Astrocyte (in vitro differentiated cells and primary cell): ENCODE data around the gene KRT36. TPM values are rescaled to one million over a fixed set of nuclear protein-coding genes. Genes with fewer than 3 reads are reported as not detected.

Source experiments
- DNase-seq: peaks from one replicate; pipeline ENCODE4 v3.0.0-alpha.2; 2010; ENCODE audit warnings: low read depth
- FAIRE-seq: peaks from 2 replicates; lab custom pipeline; 2011; peaks lifted over from hg19 to GRCh38; lab: Jason Lieb, UNC
- H2AFZ ChIP-seq: 2 replicates; pipeline ENCODE4 v1.6.0; 2012; ENCODE audit warnings: low read depth, low read length, inconsistent platforms
- H3K27ac ChIP-seq: 2 replicates; pipeline ENCODE4 v1.5.1; 2011; ENCODE audit warnings: low read depth, low read length, inconsistent platforms
- H3K27me3 ChIP-seq: 2 replicates; pipeline ENCODE4 v1.6.0; 2011; ENCODE audit warnings: low read length, inconsistent platforms; ENCODE audit not compliant: insufficient read depth
- H3K36me3 ChIP-seq: 2 replicates; pipeline ENCODE4 v1.5.1; 2011; ENCODE audit warnings: low read length, inconsistent platforms; ENCODE audit not compliant: insufficient read depth
- H3K4me1 ChIP-seq: 2 replicates; pipeline ENCODE4 v1.5.1; 2011; ENCODE audit warnings: low read length, inconsistent platforms; ENCODE audit not compliant: insufficient read depth
- H3K4me2 ChIP-seq: 2 replicates; pipeline ENCODE4 v1.6.0; 2012; ENCODE audit warnings: low read length, inconsistent platforms
- H3K4me3 ChIP-seq: 2 replicates; pipeline ENCODE4 v1.5.1; 2011; ENCODE audit warnings: low read depth, mild to moderate bottlenecking, low read length, inconsistent platforms; ENCODE audit not compliant: insufficient read depth
- H3K79me2 ChIP-seq: 2 replicates; pipeline ENCODE4 v1.6.0; 2012; ENCODE audit warnings: mild to moderate bottlenecking, low read length, inconsistent platforms; ENCODE audit not compliant: insufficient read depth
- H3K9ac ChIP-seq: 2 replicates; pipeline ENCODE4 v1.6.0; 2012; ENCODE audit warnings: mild to moderate bottlenecking, low read length, inconsistent platforms
- H3K9me3 ChIP-seq: 2 replicates; pipeline ENCODE4 v1.5.1; 2012; ENCODE audit warnings: low read depth, mild to moderate bottlenecking, low read length, inconsistent platforms; ENCODE audit not compliant: insufficient read depth
- H4K20me1 ChIP-seq: 2 replicates; pipeline ENCODE4 v1.6.0; 2012; ENCODE audit warnings: low read length, inconsistent platforms; ENCODE audit not compliant: insufficient read depth
- H3K27ac Mint-ChIP-seq: one replicate; pipeline ENCODE4 v1.8.0; 2021; ENCODE audit warnings: mild to moderate bottlenecking, mixed read lengths; ENCODE audit not compliant: unreplicated experiment
- H3K27me3 Mint-ChIP-seq: one replicate; pipeline ENCODE4 v1.8.0; 2021; ENCODE audit warnings: low read depth, mixed read lengths; ENCODE audit not compliant: unreplicated experiment
- H3K36me3 Mint-ChIP-seq: one replicate; pipeline ENCODE4 v1.8.0; 2021; ENCODE audit warnings: low read depth, mixed read lengths; ENCODE audit not compliant: unreplicated experiment
- H3K4me1 Mint-ChIP-seq: one replicate; pipeline ENCODE4 v1.8.0; 2021; ENCODE audit warnings: low read depth, mixed read lengths; ENCODE audit not compliant: unreplicated experiment
- H3K4me3 Mint-ChIP-seq: one replicate; pipeline ENCODE4 v1.8.0; 2021; ENCODE audit warnings: mild to moderate bottlenecking, moderate library complexity, mixed read lengths; ENCODE audit not compliant: unreplicated experiment
- H3K9me3 Mint-ChIP-seq: one replicate; pipeline ENCODE4 v1.8.0; 2021; ENCODE audit warnings: mild to moderate bottlenecking, mixed read lengths; ENCODE audit not compliant: unreplicated experiment
- EZH2 ChIP-seq: IDR thresholded peaks from 2 replicates; pipeline ENCODE4 v1.6.1; 2012; ENCODE audit warnings: mild to moderate bottlenecking, low read length, inconsistent platforms; ENCODE audit not compliant: insufficient read depth
- total RNA-seq: library from RNA; stranded (reverse); gene quantifications from 2 replicates; pipeline ENCODE4 v1.2.1, GENCODE V29; 2021
- TF ChIP-seq, protein P1 (sequence below): IDR thresholded peaks from 2 replicates; pipeline ENCODE4 v1.5.1; 2011; ENCODE audit warnings: low read depth, mild to moderate bottlenecking, inconsistent platforms, low read length, moderate library complexity; ENCODE audit not compliant: insufficient read depth

KRT36 gene
- total RNA-seq, 1 donor from 2014 or later, result not detected

DNA sequence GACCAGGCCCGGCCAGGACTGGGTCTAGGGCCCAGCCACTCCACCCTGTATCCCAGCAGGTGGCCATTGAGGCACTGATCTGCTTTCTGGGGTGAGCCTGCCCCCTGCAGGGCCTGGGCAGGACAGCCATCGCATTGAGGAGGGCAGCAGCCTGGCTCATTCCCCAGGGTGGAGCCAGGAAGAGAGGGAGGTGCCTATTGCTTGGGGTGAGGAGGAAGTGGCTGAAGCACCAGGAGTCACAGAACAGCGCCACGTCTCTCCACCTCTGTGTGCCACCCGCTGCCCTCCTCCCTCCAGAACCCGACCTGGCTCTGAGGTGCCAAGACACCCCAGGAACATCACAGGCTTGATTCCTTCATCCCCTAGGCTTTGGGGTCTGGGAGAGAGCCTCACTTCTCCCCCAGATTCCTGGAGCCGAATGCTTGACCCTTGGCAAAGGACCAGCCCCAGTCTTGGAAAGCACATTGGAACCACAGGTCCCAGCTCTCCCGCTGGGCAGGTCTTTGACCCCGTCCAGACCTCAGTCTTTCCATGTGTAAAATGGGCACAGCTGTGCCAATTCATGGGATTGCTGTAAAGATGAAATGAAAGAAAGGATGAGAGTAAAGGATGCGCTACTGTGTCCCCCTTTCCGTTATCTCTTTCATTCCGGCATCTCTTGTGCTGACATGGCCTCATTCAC, 7.2 kb upstream of the KRT36 start:
- Mint-ChIP-seq H3K27ac (no peak overlapping the region), H3K4me3 (no peak overlapping the region), H3K9me3 (peaks cover 3% of the 10 kb centered on the region), H3K27me3 (peaks cover 5% of the 10 kb centered on the region), H3K4me1 (peaks cover 20% of the 10 kb centered on the region), H3K36me3 (no peaks in the 10 kb centered on the region)
- TF ChIP-seq EZH2, result no peak
- TF ChIP-seq, protein P1, sequence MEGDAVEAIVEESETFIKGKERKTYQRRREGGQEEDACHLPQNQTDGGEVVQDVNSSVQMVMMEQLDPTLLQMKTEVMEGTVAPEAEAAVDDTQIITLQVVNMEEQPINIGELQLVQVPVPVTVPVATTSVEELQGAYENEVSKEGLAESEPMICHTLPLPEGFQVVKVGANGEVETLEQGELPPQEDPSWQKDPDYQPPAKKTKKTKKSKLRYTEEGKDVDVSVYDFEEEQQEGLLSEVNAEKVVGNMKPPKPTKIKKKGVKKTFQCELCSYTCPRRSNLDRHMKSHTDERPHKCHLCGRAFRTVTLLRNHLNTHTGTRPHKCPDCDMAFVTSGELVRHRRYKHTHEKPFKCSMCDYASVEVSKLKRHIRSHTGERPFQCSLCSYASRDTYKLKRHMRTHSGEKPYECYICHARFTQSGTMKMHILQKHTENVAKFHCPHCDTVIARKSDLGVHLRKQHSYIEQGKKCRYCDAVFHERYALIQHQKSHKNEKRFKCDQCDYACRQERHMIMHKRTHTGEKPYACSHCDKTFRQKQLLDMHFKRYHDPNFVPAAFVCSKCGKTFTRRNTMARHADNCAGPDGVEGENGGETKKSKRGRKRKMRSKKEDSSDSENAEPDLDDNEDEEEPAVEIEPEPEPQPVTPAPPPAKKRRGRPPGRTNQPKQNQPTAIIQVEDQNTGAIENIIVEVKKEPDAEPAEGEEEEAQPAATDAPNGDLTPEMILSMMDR, result peak; percentile 39
- Histone ChIP-seq H3K4me1 (peaks cover 30% of the 10 kb centered on the region), H3K36me3 (no peaks in the 10 kb centered on the region), H3K79me2 (no peaks in the 10 kb centered on the region), H3K27ac (no peak overlapping the region), H3K9me3 (no peaks in the 10 kb centered on the region), H4K20me1 (no peaks in the 10 kb centered on the region), H2AFZ (peak overlapping the region; percentile 44), H3K9ac (no peak overlapping the region), H3K4me2 (peak overlapping the region; percentile 3), H3K27me3 (no peaks in the 10 kb centered on the region), H3K4me3 (no peak overlapping the region)
- peak; percentile 49 for FAIRE-seq
- DNase-seq, result peak; percentile 73

DNA sequence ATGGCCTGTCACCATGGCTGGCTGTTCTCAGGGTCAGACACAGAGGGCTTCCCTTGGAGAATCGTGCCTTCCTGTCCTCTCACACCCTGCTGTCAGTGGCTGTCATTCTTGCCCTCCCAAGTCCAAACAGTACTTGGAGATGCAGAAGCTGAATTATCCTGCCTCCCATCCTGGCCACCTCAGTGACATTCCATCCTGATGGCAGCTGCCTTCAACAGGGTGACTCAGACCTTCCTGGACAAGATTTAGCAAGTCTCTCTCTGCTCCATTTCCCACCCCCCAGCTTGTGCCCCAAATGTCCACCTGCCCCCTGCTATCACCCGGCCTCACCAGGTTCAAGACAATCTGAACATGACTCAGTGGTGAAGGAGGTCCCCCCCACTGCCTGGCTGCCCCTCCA, 4.8 kb upstream of the KRT36 start:
- Histone ChIP-seq H3K4me2 (peak overlapping the region; percentile 5), H4K20me1 (no peaks in the 10 kb centered on the region), H3K9me3 (no peaks in the 10 kb centered on the region), H3K9ac (no peak overlapping the region), H3K36me3 (no peaks in the 10 kb centered on the region), H3K27me3 (no peaks in the 10 kb centered on the region), H3K27ac (no peak overlapping the region), H3K4me1 (peaks cover 20% of the 10 kb centered on the region), H2AFZ (no peak overlapping the region), H3K4me3 (no peak overlapping the region), H3K79me2 (no peaks in the 10 kb centered on the region)
- TF ChIP-seq EZH2, result no peak
- TF ChIP-seq, protein P1, result no peak
- Mint-ChIP-seq H3K36me3 (no peaks in the 10 kb centered on the region), H3K9me3 (peaks cover 3% of the 10 kb centered on the region), H3K4me3 (no peak overlapping the region), H3K4me1 (peaks cover 14% of the 10 kb centered on the region), H3K27me3 (peaks cover 20% of the 10 kb centered on the region), H3K27ac (peak overlapping the region; percentile 72)
- FAIRE-seq, result no peak
- DNase-seq, result peak; percentile 25

DNA sequence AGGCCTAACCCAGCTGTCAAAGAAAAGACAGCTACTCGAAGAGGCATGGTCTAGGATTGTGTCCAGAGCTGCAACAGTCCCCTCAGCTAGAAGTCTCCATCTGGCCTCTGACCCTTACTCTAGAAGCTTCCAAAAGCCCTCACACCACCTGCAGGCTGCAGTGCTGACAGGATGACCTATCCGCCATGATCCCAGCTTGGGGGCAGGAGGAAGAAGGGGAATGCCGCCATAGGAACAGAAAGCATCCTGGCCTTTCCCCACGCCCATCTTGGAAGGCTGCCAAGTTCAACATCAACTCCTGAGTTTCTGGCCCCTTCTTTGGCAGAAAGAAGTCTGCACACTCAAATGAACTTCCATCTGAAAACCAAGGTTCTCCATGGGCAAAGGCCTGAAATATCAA, 3.1 kb upstream of the KRT36 start:
- no peaks in the 10 kb centered on the region for H3K79me2 ChIP-seq
- TF ChIP-seq EZH2, result no peak
- TF ChIP-seq, protein P1, result no peak
- H3K27me3 ChIP-seq, result no peaks in the 10 kb centered on the region
- no peaks in the 10 kb centered on the region for H3K9me3 ChIP-seq
- no peak overlapping the region for H3K4me2 ChIP-seq
- H3K36me3 Mint-ChIP-seq, result no peaks in the 10 kb centered on the region
- H3K36me3 ChIP-seq, result no peaks in the 10 kb centered on the region
- no peaks in the 10 kb centered on the region for H4K20me1 ChIP-seq
- peaks cover 14% of the 10 kb centered on the region for H3K4me1 Mint-ChIP-seq
- no peak overlapping the region for H3K27ac ChIP-seq
- no peak overlapping the region for H2AFZ ChIP-seq
- no peak overlapping the region for H3K27ac Mint-ChIP-seq
- peaks cover 32% of the 10 kb centered on the region for H3K27me3 Mint-ChIP-seq
- no peak overlapping the region for H3K4me3 Mint-ChIP-seq
- H3K4me1 ChIP-seq, result peaks cover 19% of the 10 kb centered on the region
- no peak overlapping the region for H3K4me3 ChIP-seq
- FAIRE-seq (no peak), DNase-seq (no peak)
- no peak overlapping the region for H3K9ac ChIP-seq
- H3K9me3 Mint-ChIP-seq, result no peaks in the 10 kb centered on the region
